ENCODE measurements around the gene GPBAR1. TPM values are rescaled to one million over a fixed set of nuclear protein-coding genes. Genes with fewer than 3 reads are reported as not detected.

Gene GPBAR1
- polyA plus RNA-seq, 1 of the 3 experiments (the other 2 are of a cell fraction) = 0.13 TPM

GRCh38 chr2:218259099-218259961, 1.5 kb upstream of the GPBAR1 start (continued):
- TF ChIP-seq REST (IDR thresholded peaks at IDR 0.05; ENCODE audit: low read depth, low read length) (no peak), TEAD4 (IDR thresholded peaks at IDR 0.05; ENCODE audit: borderline replicate concordance, insufficient read depth) (no peak), YY1 (IDR thresholded peaks at IDR 0.05; ENCODE audit: low read depth) (no peak), TAF1 (IDR thresholded peaks at IDR 0.05; ENCODE audit: borderline replicate concordance, low read depth, low read length) (no peak), ELF1 (IDR thresholded peaks at IDR 0.05) (no peak), CHD2 (IDR thresholded peaks at IDR 0.05; ENCODE audit: low read length, partially characterized antibody) (peak; percentile 22), EZH2phosphoT487 (IDR thresholded peaks at IDR 0.05; ENCODE audit: borderline replicate concordance, low read depth) (no peak), FOXJ3 (CRISPR knock-in tag; IDR thresholded peaks at IDR 0.05) (peak; percentile 54; the same call in 1 of the 2 replicates), RCOR1 (IDR thresholded peaks at IDR 0.05; ENCODE audit: low read length) (0 out of 2 replicates have a peak, but pooled peaks have one; percentile 17), RFX5 (IDR thresholded peaks at IDR 0.05; ENCODE audit: low read length) (no peak), POLR2AphosphoS5 (IDR thresholded peaks at IDR 0.05; ENCODE audit: low read depth, low read length) (peak; percentile 63), JUND (IDR thresholded peaks at IDR 0.05) (peak; percentile 48; the same call in 1 of the 2 replicates), NFIC (IDR thresholded peaks at IDR 0.05; ENCODE audit: borderline replicate concordance) (no peak)

- no peak overlapping the region for H3K4me2 ChIP-seq
- H3K9me3 ChIP-seq = no peaks in the 10 kb centered on the region
- H4K20me1 ChIP-seq (ENCODE audit: insufficient read depth) = no peaks in the 10 kb centered on the region
- H2AFZ ChIP-seq (ENCODE audit: low read depth) = no peak overlapping the region
- peaks cover 10 to 33% of the 10 kb centered on the region in 2 experiments for H3K36me3 ChIP-seq (replicated peaks in 1 of 2; ENCODE audit: control insufficient read depth in 1 of 2, insufficient read depth in 2 of 2, low read length in 1 of 2)
- no peaks in the 10 kb centered on the region for H3K79me2 ChIP-seq (ENCODE audit: insufficient read depth)
- H3K9ac ChIP-seq = no peak overlapping the region
- H3K4me3 ChIP-seq (ENCODE audit: low read depth in 2 of 2, low read length in 1 of 2) = no peak overlapping the region
- H3K9me2 ChIP-seq = no peaks in the 10 kb centered on the region
- H3K4me1 ChIP-seq (ENCODE audit: control insufficient read depth in 1 of 2, insufficient read depth in 2 of 2, low read depth in 1 of 2, low read length in 1 of 2) = peaks cover 11 to 52% of the 10 kb centered on the region in 2 experiments
- CTCF ChIA-PET = interaction anchor here (0.9 to 4.2 kb wide), 5 partner anchors 12 to 429 kb away, joined by 3 to 34 read pairs (median 8); partner anchors contain the start of gene CATIP
- 85% methylated on average over 5 of the region's 5 CpGs for WGBS (ENCODE audit: low lambda C conversion rate)
- TF ChIP-seq TAF1 (IDR thresholded peaks at IDR 0.05; ENCODE audit: borderline replicate concordance, low read depth, low read length) = no peak
- TF ChIP-seq RCOR1 (IDR thresholded peaks at IDR 0.05; ENCODE audit: low read length) = no peak
- no peaks in the 10 kb centered on the region for H3K27me3 ChIP-seq (ENCODE audit: insufficient read depth)
- peaks cover 33% of the 10 kb centered on the region for H3F3A ChIP-seq (replicated peaks; ENCODE audit: insufficient read depth)
- peak overlapping the region; percentile 75 to 95; a peak in 3 of 4 replicates for H3K27ac ChIP-seq (ENCODE audit: low read depth in 2 of 2, low read length in 1 of 2)
- no peak for DNase-seq
- POLR2A ChIA-PET = interaction anchor here (1.3 kb wide), 1 partner anchor 10 kb away, joined by 3 read pairs; the partner anchor contains the start of gene AAMP
Measured at GRCh38 chr2:218260166-218260565, 649 bp upstream of the GPBAR1 start.

All from SK-N-SH (cell line).